Stimulated activated CD8-positive, alpha-beta memory T cell treated with anti-CD3 and anti-CD28 coated beads, Interleukin-4, amount 100 ng/mL, for 24 hours (primary cell): ENCODE measurements around the gene KCNE4.

Source experiments
- DNase-seq: peaks from one replicate; pipeline ENCODE4 v3.0.0-alpha.2; 2020; ENCODE audit warnings: low read depth

The KCNE4 gene

GRCh38 chr2:223041527-223042109 is 10.4 kb upstream of the KCNE4 start:
- no peak for DNase-seq

- no peak for DNase-seq
Observed at GRCh38 chr2:223042284-223042683, 9.7 kb upstream of the KCNE4 start.

GRCh38 chr2:223042704-223043118 is 9.3 kb upstream of the KCNE4 start:
- DNase-seq: no peak

- no peak for DNase-seq
Observed at GRCh38 chr2:223043164-223043941, 8.6 kb upstream of the KCNE4 start.

- DNase-seq: no peak
Observed at GRCh38 chr2:223044092-223044836, 7.7 kb upstream of the KCNE4 start.

GRCh38 chr2:223044916-223045700 is 6.9 kb upstream of the KCNE4 start:
- DNase-seq: no peak

GRCh38 chr2:223046470-223047040 is 5.4 kb upstream of the KCNE4 start:
- no peak for DNase-seq

- no peak for DNase-seq
Observed at GRCh38 chr2:223047260-223047761, 4.7 kb upstream of the KCNE4 start.

- no peak for DNase-seq
Observed at GRCh38 chr2:223048519-223048918, 3.5 kb upstream of the KCNE4 start.

- no peak for DNase-seq
Observed at GRCh38 chr2:223049356-223049755, 2.6 kb upstream of the KCNE4 start.

- DNase-seq: no peak
Observed at GRCh38 chr2:223050188-223050587, 1.8 kb upstream of the KCNE4 start.

- DNase-seq: no peak
Observed at GRCh38 chr2:223050900-223051504, 988 bp upstream of the KCNE4 start.

GRCh38 chr2:223052548-223053483 is 826 bp downstream of the KCNE4 start:
- DNase-seq: no peak

GRCh38 chr2:223053484-223054192 is 1.6 kb downstream of the KCNE4 start:
- no peak for DNase-seq

- DNase-seq: no peak
Observed at GRCh38 chr2:223054193-223054781, 2.3 kb downstream of the KCNE4 start.

- no peak for DNase-seq
Observed at GRCh38 chr2:223055140-223055539, 3.1 kb downstream of the KCNE4 start.

GRCh38 chr2:223055836-223056235 is 3.8 kb downstream of the KCNE4 start:
- no peak for DNase-seq

GRCh38 chr2:223056701-223057418 is 4.9 kb downstream of the KCNE4 start:
- DNase-seq: no peak
